Adrenal gland (tissue), 12 donors: ENCODE data around the gene MET. TPM values are rescaled to one million over a fixed set of nuclear protein-coding genes. Genes with fewer than 3 reads are reported as not detected.

Source experiments
- DNase-seq, 7 donors: peaks; one replicate each; pipeline ENCODE4 v3.0.0-alpha.2; 2019 to 2020
- H3K27ac ChIP-seq, 5 donors: fragments of 200-600 bp; sonication (generic) in 4 of 5; 1 replicate in 3 of 5; 2 replicates in 2 of 5; pipeline versions ENCODE4 v1.5.1 to v1.8.0; 2016 to 2020; ENCODE audit warnings: mild to moderate bottlenecking in 1 of 5
- H3K27me3 ChIP-seq: fragments of 200-600 bp; 2 replicates; pipeline ENCODE4 v1.8.0; 2021
- H3K36me3 ChIP-seq, 2 donors: fragments of 200-600 bp; replicated peaks in 1 of 2; 1 replicate in 1 of 2; 2 replicates in 1 of 2; pipeline versions ENCODE4 v1.5.1 to v1.8.0; 2018 to 2022
- H3K4me1 ChIP-seq, 2 donors: fragments of 200-600 bp; replicated peaks in 1 of 2; 1 replicate in 1 of 2; 2 replicates in 1 of 2; pipeline versions ENCODE4 v1.5.1 to v1.8.0; 2018 to 2021
- H3K4me3 ChIP-seq, 4 donors: fragments of 200-600 bp; sonication (generic) in 3 of 4; one replicate each; pipeline ENCODE4 v1.5.1; 2016 to 2018
- H3K9me3 ChIP-seq, 3 donors: fragments of 200-600 bp; sonication (generic) in 1 of 3; replicated peaks in 1 of 3; 1 replicate in 2 of 3; 2 replicates in 1 of 3; pipeline versions ENCODE4 v1.5.1 to v1.8.0; 2016 to 2021
- CTCF ChIP-seq, 6 experiments: fragments of 450-650 bp in 4 of 6; fragments of 200-600 bp in 2 of 6; sonication (generic) in 1 of 6; IDR thresholded peaks; 1 replicate in 5 of 6; 2 replicates in 1 of 6; pipeline versions ENCODE4 v1.5.1 to v1.8.0; 2016 to 2021; ENCODE audit warnings: antibody characterized with exemption in 6 of 6, mild to moderate bottlenecking in 2 of 6, moderate library complexity in 1 of 6
- POLR2A ChIP-seq, 2 donors: fragments of 450-650 bp; IDR thresholded peaks; one replicate each; pipeline ENCODE4 v1.6.1; 2017; ENCODE audit warnings: antibody characterized with exemption in 2 of 2, mild to moderate bottlenecking in 2 of 2, moderate library complexity in 1 of 2
- whole genome bisulfite sequencing, 4 donors: extraction: QIAGEN DNeasy Blood & Tissue Kit in 2 of 4; methylation state at CpG; one replicate each; pipeline versions ENCODE4 v1.1.5 to v1.1.7; 2013 to 2017; 5-methylcytosine and 5-hydroxymethylcytosine counted together
- intact Hi-C, 2 donors: fragments of 100-400 bp; cut with DNase I; formaldehyde crosslinking; loops; one replicate each; pipeline versions ENCODE4 v1.14.1 to v1.15.0; 2022 to 2023
- polyA plus RNA-seq, 3 donors: library from polyadenylated mRNA; stranded (reverse); fragments of 200-250 nt in 2 of 3; fragments of 350-450 nt in 1 of 3; fragmentation: Illumina TruSeq in 1 of 3; extraction: RNeasy Lipid Tissue Mini Kit (QIAGEN cat#74804) in 1 of 3; gene quantifications; one replicate each; pipeline ENCODE4 v1.2.3, GENCODE V29; 2013 to 2014
- total RNA-seq, 9 donors: library from RNA; depleted of rRNA in 4 of 9; stranded (reverse); fragments of >200 nt in 4 of 9; fragments of 120-200 nt in 1 of 9; fragmentation: NEBNext Ultra II Directional in 1 of 9; extraction: Animal tissue kit (Norgen Biotek cat#: 25700) in 1 of 9; gene quantifications; one replicate each; pipeline versions ENCODE4 v1.1.0 to v1.2.4, GENCODE V29; 2013 to 2023
- donor health status: healthy with polysubstance abuse.
- donor health status: Bipolar disorder and iron deficiency.
- donor health status: DM: yes; HTN: yes; CAD: no.
- donor health status: DM: no; HTN: no; CAD: no.
- donor health status: DM: no; HTN: no; CAD: no.
- donor health status: DM: yes; HTN: yes; CAD: no.

Gene MET
- total and polyA plus RNA-seq, 12 donors, result 0.55 to 2.3 (median 0.79) TPM

DNA sequence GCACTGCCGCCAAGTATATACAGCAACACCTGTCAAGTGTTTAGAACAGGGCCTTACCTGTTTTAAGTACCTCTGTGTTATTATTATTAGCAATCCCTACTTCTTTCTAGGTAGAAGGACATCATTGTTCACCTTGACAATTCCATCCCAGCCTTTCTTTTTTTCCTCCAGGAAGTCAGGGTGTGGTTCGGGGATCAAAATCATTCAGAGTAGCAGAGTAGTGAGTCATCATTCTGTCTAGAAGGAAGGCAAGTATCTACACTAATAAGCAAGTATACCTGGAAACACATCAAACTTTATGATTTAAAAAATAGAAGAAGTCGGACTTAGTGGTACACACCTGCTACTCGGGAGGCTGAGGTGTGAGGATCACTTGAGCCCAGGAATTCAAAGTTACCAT is 164.9 kb downstream of the MET start:
- 88 to 96% (median 91%) methylated on average over 4 of the region's 4 CpGs for WGBS, 4 donors
- intact Hi-C loops, result no loop called here

GRCh38 chr7:116837586-116837985 is 165.6 kb downstream of the MET start:
- DNase-seq, result no peak
- no peak overlapping the region for H3K27ac ChIP-seq
- TF ChIP-seq POLR2A (IDR thresholded peaks at IDR 0.05) (no peak), CTCF (IDR thresholded peaks at IDR 0.05) (no peak)
- H3K27me3 ChIP-seq, result no peaks in the 10 kb centered on the region
- H3K4me1 ChIP-seq, result no peaks in the 10 kb centered on the region
- WGBS, 4 donors, result 75 to 83% (median 77%) methylated on average over 3 of the region's 3 CpGs
- H3K4me3 ChIP-seq, result no peak overlapping the region
- no peaks in the 10 kb centered on the region for H3K36me3 ChIP-seq
- intact Hi-C loops, result no loop called here
- H3K9me3 ChIP-seq, result no peaks in the 10 kb centered on the region

More for the DNA sequence above, 164.9 kb downstream of the MET start:
- no peak overlapping the region for H3K27ac ChIP-seq
- no peak for DNase-seq
- H3K4me3 ChIP-seq, result no peak overlapping the region
- TF ChIP-seq POLR2A (IDR thresholded peaks at IDR 0.05) (no peak), CTCF (IDR thresholded peaks at IDR 0.05) (no peak)
- no peaks in the 10 kb centered on the region for H3K9me3 ChIP-seq
- no peaks in the 10 kb centered on the region for H3K36me3 ChIP-seq
- no peaks in the 10 kb centered on the region for H3K27me3 ChIP-seq
- no peaks in the 10 kb centered on the region for H3K4me1 ChIP-seq

GRCh38 chr7:116840256-116840655 is 168.3 kb downstream of the MET start:
- H3K36me3 ChIP-seq, result no peaks in the 10 kb centered on the region
- intact Hi-C loops, result no loop called here
- no peak for TF ChIP-seq POLR2A (IDR thresholded peaks at IDR 0.05)
- TF ChIP-seq CTCF (IDR thresholded peaks at IDR 0.05), result no peak
- no peak overlapping the region for H3K27ac ChIP-seq
- no peak overlapping the region for H3K4me3 ChIP-seq
- DNase-seq, result no peak
- WGBS, 4 donors, result 54 to 74% (median 67%) methylated on average over 4 to 5 of the region's 5 CpGs
- H3K9me3 ChIP-seq, result no peaks in the 10 kb centered on the region
- no peaks in the 10 kb centered on the region for H3K27me3 ChIP-seq
- H3K4me1 ChIP-seq, result no peaks in the 10 kb centered on the region

GRCh38 chr7:116842371-116842770 is 170.4 kb downstream of the MET start:
- no peak overlapping the region for H3K27ac ChIP-seq
- 68 to 89% (median 83%) methylated on average over 1 of the region's 1 CpG for WGBS, 4 donors
- intact Hi-C loops, result no loop called here
- H3K4me3 ChIP-seq, result no peak overlapping the region
- H3K9me3 ChIP-seq, result no peaks in the 10 kb centered on the region
- no peaks in the 10 kb centered on the region for H3K27me3 ChIP-seq
- H3K36me3 ChIP-seq, result no peaks in the 10 kb centered on the region
- no peaks in the 10 kb centered on the region for H3K4me1 ChIP-seq
- TF ChIP-seq POLR2A (IDR thresholded peaks at IDR 0.05), result no peak
- TF ChIP-seq CTCF (IDR thresholded peaks at IDR 0.05), result no peak
- no peak for DNase-seq
